AML-193 (cell line): ENCODE measurements around the gene TPH2.

ENCODE experiments used
- DNase-seq, 2 experiments: peaks; one replicate each; lab custom pipeline; 2025; lab: John Stamatoyannopoulos, UW

TPH2 gene

GRCh38 chr12:71958993-71959578 is 20.4 kb downstream of the TPH2 start:
- no peak for DNase-seq

GRCh38 chr12:71967211-71967610 is 28.6 kb downstream of the TPH2 start:
- no peak for DNase-seq

DNA sequence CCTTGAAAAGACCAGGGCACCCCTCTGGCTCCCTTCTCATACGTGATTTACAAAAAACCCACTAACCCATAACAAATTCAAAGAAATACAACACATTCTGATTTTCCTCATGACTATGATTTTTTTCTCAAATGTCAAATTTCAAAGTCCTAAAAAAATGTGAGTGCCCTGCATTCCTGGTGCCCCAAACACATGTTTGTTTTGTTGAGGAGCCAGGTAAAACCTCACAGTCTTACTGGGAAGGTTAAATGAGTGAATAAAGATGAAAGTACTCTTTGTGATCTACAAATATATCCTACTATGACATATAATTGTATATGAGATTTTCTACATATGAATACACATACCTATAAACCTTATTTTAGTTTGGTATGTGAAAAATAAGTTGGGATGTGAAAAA is 30.7 kb downstream of the TPH2 start:
- no peak for DNase-seq

- DNase-seq = no peak
Measured at GRCh38 chr12:71970031-71970430, 31.4 kb downstream of the TPH2 start.

DNA sequence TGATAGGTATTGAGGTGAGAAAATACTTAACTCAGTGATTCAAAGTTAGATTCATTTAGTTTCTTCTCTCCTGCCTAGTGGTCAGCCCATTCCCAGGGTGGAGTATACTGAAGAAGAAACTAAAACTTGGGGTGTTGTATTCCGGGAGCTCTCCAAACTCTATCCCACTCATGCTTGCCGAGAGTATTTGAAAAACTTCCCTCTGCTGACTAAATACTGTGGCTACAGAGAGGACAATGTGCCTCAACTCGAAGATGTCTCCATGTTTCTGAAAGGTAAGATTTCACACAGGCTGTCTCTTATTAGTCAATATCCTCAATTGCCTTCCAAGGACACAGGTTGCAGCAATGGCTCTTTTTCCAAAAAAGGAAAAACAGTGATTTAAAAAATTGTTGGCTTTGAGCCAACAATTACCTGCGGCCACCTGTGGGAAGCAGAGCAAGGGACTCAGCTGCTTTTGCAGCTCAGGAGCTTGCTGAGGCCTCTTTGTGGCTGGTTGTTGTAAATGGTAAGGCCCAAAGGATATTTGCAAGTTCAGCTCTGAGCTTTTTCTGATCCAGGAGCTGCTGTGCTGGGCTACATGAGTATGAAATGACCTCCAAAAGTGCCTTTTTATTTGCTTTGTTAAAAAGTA is 33.9 kb downstream of the TPH2 start:
- DNase-seq = no peak

- DNase-seq = no peak
Measured at GRCh38 chr12:71973687-71974086, 35.0 kb downstream of the TPH2 start.

GRCh38 chr12:71980538-71980937 is 41.9 kb downstream of the TPH2 start:
- no peak for DNase-seq

DNA sequence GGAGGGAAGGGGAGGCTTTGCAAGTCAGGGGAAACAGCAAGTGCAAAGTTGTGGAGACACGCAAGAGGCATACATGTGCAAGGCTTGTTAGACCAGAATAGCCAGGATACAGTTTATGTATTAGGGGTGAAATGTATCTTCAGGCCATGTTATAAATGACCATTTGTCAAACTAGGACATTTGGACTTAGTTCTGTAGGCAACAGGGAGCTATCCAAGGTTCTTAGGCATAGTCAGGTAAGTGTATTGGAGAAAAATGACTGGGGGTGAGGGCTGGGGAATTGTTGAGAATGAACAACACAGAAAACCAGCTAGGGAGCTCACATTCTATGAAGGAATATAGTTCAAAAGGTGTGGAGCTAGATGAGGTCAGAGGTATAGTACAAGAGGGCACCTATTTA is 42.5 kb downstream of the TPH2 start:
- DNase-seq = no peak

DNA sequence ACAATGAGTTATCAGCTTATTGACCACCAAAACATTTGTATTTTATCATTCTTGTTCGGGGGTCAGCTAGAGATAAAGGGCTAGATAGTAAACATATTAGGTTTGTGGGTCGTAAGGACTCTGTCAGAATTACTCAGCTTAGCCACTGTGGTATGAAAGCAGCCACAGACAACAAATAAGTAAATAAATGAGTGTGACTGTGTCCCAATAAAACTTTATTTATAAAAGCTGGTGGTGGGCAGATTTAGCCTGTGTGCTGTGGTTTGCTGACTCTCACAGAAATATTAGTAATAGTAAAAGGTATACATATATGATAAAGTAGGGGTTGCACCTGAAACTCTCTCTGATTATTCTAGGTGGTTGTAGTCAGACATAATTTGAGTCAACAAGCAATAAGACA is 56.1 kb downstream of the TPH2 start:
- DNase-seq = no peak

GRCh38 chr12:71999795-72000194 is 61.1 kb downstream of the TPH2 start:
- DNase-seq = no peak

- no peak for DNase-seq
Measured at GRCh38 chr12:72000969-72001648, 62.5 kb downstream of the TPH2 start.

DNA sequence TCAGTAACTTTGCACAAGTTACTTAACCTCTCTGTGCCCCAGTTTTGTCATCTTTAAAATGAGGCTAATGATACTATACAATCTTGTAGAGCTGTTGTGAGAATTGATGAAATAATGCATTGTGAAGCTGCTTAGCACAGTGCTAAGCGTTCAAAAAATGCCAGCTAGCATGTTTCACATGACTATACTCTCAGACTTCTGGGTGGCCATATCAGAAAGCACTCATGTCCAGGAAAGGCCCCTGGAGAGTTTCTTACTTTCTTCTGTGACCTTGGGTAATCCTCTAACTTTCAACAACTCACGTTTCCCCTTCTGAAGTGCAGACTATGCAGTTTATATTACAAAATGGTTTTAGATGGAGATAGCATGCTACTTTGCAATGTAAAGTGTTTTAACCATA is 68.1 kb downstream of the TPH2 start:
- DNase-seq = no peak

DNA sequence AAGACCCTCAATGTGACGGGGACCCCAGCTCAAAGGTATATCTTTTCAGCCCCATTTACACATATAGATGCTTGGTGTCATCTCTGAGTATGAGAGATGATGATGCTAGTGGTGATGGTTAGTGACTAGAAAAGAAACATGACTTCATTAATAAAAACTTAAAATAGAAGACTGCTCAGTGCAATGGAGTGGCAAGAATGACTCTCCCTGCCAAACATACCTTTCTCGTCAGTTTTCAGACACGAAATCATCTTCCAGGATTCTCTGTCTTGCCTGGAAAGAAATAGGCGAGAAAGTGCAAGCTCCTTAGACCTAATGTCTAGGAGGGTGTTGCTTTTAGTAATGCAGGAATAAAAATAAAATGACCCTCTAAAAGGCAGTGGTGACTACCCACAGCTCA is 71.7 kb downstream of the TPH2 start:
- no peak for DNase-seq

DNA sequence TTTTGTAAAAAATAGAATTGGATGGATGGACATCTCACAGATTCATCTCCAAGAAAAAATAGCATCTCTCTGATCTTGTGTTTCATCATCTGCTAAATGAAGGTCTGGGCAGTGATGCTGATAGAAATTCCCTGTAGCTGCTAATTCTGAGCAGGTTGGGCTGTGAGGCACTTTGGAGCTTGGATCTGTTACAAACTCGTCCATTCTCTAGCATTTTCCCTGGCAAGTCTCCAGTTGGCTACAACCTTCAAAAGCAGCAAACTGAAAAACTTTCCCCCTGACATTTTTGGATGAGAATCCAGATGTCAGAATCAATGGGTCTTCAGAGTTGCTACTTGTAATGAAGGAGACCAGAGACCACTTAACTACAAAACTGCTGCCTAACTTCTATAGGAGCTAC is 72.7 kb downstream of the TPH2 start:
- DNase-seq = no peak

DNA sequence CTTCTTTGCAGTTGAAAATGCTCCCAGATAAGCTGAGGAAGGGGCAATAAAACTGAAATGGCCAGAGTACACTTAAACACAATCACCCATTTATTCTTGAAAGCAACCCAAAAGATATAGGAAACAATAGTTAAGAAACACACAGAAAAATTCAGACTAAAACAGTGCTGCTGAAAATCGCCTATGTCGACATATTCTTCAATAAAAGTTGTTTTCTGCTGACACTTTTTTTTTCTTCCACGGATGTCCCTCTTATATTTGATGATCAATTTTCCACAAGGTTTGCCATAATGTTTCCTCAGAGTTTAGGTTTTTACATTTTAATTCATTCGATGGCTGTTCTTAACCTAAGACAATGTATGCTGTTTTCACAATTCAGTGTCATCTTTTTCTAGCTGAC is 74.2 kb downstream of the TPH2 start:
- no peak for DNase-seq

DNA sequence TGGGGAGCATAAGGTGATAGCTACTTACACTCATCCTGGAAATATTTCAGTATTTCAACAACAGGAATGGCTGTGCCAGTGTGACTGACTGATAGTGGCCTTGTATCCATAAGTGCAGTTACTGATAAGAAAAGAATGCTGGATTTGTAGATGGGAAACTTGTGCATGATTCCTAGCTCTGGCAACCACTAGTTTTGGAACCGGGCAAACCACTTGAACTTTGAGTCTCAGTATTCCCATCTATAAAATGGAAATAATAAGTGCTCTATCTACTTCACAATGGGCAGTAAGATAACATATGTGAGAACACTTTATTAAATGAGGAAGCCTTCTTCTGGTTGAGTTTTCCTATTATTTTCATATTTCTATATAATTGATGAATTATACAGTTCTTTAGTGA is 77.2 kb downstream of the TPH2 start:
- DNase-seq = no peak

- DNase-seq = peak; percentile 43 to 51
Measured at GRCh38 chr12:72017054-72017651, 78.5 kb downstream of the TPH2 start.

- DNase-seq = no peak
Measured at GRCh38 chr12:72018036-72018435, 79.4 kb downstream of the TPH2 start.

- DNase-seq = no peak
Measured at GRCh38 chr12:72024613-72025012, 86.0 kb downstream of the TPH2 start.

DNA sequence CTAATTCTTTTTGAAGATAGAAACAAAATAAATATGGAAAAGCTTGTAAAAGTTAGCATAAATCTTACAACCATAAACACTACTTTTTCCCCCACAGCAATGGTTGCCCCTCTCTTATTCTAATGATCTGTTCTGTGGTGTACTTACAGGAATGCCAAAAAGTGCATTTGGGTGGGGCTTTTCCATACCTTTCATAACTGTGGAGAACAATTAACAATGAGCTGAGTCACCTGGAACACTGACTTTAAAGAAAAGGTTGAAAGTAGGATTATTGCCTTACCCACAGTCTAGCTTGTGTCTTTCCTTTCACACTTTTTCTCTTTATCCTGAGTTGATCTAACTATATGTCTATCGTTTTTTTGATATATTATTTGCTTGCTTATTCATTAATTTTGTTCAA is 86.9 kb downstream of the TPH2 start:
- DNase-seq = no peak

DNA sequence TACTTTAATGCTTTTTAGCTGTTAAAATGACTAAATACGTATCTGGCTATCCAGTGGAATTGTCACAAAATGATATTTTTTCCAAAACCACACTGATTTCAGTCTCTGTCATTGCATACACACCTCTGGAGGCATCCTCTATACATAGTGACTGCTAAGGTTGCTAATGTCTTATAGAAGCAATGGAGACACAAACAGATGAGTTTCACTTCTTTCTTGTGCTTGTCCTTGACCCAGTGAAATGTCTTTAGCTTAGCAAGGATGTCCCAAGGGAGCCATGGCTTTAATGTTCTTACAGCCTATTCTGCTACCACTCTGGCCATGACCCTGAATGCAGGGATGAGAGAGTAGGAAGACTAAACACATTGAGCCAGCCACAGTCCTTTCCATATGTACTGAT is 90.3 kb downstream of the TPH2 start:
- no peak for DNase-seq

- no peak for DNase-seq
Measured at GRCh38 chr12:72030277-72030676, 91.6 kb downstream of the TPH2 start.

DNA sequence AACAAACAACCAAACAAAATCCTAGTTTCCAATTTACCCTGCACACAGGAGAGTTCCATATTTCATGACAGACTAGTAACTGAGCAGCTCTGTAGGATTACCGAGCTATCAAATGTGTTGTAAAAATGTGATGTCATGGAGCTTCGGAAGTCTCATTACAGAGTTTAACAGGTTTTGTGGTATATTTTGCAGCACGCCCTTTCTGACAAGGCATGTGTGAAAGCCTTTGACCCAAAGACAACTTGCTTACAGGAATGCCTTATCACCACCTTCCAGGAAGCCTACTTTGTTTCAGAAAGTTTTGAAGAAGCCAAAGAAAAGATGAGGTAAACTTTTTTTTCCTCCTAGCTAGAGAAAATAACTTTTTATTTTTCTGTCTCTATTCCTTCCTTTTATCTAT is 92.4 kb downstream of the TPH2 start:
- no peak for DNase-seq
